Stimulated activated CD4-positive, alpha-beta T cell treated with anti-CD3 and anti-CD28 coated beads, Interleukin-12 subunit alpha, Interleukin-12 subunit beta, amount 100 ng/mL, for 24 hours (primary cell): ENCODE measurements around the gene DNAH8.
"Not testable (repeated sequence)": the region's sequence is repeated elsewhere in the genome, so short reads cannot be mapped to it uniquely, and the experiment has no call there.

Source experiments
- DNase-seq, 2 experiments: peaks; one replicate each; pipeline ENCODE4 v3.0.0-alpha.2; 2020; ENCODE audit warnings: low read depth in 2 of 2

Gene DNAH8

DNA sequence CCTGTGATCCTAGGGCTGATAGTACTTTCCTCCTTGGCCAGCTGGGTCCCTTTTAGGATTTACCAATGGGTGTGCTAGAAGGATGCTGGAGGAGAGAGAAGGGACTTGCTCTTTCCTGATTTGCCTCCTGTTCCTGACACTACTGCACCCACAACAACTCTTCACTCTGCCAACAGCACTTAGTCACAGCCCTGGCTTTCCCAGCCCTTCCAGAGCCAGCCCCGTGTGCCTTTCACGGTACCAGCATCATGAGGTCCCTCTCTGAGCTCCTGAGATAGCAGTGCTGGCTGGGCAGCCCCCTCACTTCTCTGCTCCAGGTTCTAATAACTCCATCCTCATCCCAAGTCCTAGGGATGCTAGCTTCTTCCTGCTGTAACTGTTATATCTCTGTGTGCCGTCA is 80.9 kb downstream of the DNAH8 start:
- DNase-seq: no peak

DNA sequence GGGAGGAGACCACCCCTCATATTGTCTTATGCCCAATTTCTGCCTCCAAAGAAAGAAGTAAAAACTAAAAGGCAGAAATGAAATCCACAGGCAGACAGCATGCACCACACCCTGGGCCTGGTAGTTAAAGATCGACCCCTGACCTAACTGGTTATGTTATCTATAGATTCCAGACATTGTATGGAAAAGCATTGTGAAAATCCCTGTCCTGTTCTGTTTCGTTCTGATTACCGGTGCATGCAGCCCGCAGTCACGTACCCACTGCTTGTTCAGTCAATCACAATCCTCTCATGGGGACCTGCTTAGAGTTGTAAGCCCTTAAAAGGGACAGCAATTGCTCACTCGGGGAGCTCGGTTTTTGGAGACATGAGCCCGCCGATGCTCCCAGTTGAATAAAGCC is 81.3 kb downstream of the DNAH8 start:
- DNase-seq: not testable (repeated sequence)

DNA sequence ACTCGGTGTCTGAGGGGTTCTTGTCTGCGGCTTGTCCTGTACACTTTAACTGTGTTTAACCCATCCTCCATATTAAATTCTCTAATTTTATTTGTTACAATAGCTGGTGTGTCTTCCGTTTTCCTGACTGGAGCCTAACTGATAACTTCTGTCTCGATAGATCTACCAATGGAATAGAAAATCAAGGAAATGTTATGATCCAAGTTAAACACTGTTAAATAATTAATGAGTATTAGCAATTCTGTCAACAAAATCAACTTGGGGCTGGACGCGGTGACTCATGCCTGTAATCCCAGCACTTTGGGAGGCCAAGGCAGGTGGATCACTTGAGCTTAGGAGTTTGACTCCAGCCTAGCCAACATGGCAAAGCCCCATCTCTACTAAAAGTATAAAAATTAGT is 81.7 kb downstream of the DNAH8 start:
- DNase-seq: no peak

DNA sequence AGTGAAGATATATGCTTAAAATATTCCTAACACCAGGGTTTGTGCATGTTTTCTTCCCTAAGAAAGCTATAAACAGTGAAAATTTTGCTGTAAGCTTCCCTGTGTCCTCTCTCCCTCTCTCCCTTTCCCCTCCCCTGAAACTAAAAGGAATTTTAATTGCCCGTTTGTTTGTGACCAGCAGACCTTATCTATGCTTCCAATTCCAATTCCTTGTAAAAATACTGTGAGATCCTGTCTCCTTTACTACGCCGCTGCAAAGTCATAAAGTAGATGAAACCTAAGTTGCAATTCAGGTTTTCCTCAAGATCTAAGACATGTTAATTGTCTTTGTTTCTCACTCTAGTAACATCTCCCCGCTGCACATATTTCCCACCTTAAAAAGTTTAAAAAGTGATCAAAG is 82.3 kb downstream of the DNAH8 start:
- DNase-seq: no peak

DNA sequence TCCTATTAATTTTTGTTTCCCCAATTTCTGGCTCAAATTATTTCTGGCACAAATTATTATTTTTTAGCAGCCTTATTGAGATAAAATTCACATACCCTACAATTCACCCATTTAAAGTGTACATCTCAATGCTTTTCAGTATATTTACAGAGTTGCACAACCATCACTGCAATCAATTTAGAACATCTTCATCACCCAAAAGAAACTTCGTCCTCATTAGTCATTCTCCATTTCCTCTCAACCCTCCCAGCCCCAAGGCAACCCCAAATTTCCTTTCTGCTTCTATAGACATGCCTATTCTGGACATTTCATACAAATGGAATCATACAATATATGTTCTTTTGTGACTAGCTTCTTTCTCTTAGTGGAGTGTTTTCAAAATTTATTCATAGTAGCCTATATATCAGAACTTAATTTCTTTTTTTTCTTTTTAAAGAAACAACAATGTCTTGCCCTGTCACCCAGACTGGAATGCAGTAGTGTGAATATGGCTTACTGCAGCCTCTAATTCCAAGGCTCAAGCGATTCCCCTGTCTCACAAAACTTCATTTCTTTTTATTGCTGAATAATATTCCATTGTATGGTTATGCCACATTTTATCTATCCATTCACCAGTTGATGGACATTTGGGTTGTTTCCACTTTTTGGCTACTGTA is 84.5 kb downstream of the DNAH8 start:
- DNase-seq: no peak

DNA sequence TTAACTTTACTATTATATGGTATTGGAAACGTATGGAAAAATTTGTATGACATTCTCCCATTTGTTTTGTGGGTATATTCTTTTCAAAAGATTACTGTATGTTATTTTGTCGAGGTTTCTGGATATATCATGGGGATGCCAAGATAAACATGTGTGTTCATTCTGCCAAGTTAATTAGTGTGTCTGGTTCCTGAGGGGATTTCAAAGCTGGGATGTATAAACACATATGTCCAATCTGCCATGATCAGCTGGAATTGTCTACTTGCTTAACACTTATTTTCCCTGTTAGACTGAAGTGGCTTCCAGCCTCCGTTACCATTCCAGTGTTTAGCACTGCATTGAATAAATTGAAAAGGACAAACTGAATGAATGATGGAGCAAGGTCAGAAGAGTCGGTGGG is 86.2 kb downstream of the DNAH8 start:
- DNase-seq: no peak

DNA sequence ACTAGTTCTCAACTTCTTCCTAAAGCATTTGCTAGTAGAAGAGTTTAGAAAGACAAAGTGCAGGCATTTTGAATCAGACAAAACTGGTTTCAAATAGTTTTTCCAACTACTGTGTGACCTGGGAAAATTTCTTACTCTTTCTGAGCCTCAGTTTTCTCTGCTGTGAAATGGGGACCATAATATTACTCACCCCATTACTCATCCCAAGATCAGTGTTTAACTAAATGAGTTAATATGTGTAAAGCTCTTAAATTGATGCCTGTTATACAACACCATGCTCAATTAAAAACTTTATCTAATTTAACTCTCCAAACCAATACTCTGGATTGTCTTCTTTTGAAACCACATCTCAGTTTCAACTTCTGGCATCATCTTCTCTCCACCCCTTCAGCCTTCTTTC is 87.4 kb downstream of the DNAH8 start:
- no peak for DNase-seq

DNA sequence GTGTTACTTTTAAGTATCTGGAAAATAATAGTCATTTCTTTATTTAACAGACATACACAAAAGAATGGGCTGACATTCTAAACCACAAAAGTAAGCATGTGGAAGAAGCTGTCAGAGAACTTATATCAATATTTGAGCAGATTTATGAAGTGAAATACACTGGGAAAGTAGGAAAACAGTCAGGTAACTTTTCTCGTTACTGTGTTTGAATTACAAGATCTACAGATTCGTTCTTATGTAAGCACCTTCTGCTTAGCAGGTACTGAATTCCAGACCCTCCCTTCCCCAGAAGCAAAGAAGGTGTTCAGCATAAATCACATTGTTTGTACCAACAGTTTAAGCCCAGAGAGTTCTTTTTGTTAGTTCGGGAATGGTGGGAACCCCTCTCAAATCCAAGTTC is 88.0 kb downstream of the DNAH8 start:
- no peak for DNase-seq

DNA sequence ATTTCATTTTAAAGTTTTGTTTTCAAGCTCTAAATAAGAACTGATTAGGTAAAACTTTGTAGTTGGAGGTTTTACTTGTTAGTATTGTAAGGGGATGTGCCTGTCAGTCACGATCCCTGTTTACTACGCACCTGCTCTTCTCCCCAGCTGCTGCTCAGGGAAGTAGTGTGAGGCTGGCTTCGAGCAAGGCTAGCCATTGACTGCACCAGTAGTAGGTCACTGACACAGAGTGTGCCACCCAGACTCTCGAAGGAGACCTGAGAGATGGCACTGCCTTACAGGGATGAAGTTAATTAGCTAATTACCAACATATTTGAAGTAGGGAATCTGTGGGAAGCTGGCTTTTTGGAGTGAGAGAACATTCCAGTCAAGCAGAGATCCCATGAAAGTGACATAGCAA is 89.2 kb downstream of the DNAH8 start:
- no peak for DNase-seq

DNA sequence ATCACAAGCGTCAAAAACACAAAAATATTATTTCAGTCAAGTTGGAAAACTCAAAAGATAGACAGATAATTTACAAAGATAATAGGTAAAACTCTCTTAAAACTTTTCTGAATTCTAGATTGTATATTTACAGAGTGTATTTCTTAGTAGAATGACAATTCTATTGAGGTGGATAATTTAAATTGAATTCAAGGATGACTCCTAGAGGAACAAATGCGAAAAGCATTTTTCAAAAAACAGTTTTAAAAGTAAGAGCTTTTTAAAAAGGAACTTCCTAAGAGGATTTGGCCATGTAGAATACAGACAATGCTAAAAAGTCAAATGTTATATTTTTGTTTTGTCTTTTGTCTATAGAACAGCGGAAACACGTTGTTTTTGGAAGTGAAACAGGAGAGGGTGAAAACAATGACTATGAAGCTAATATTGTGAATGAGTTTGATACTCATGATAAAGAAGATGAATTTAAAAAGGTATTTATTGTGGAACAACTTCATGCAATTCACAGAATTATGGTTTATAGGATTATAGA is 90.1 kb downstream of the DNAH8 start:
- no peak for DNase-seq

DNA sequence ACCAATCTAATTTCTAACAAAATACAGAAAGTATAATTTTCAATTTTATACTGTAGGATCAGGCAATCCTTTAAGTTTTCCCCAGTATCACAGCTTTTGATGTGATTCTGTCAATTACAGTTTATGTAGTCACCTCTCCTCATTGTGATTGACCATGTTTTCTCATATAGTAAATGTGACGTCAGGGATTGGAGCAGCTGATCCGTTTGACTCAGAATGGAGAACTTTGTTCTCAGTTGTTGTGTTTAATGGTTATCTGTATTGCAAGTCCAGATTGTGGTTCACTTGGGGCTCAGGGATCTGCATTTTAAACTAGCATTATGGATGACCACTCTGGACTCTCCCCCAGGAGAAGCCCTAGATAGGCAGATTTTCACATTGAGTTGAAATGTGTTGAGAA is 90.6 kb downstream of the DNAH8 start:
- no peak for DNase-seq

DNA sequence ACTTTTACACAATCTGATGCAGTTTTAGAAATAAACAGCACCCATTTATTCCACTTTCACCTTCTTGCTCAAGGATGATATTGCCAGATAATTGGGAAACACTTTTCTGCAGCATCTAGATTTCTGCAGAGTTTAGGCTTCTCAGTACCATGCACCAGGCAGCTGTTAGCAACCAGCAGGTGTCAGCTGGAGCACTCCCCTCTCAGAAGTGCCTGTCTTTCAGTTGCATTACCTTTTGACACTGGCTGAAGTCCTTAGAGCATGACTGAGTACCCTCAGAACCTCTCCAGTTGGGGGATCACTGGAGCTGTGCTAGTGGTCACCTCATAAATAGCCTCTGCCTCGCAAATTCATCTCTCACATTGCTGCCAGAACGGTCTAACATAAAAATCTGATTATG is 91.2 kb downstream of the DNAH8 start:
- no peak for DNase-seq

DNA sequence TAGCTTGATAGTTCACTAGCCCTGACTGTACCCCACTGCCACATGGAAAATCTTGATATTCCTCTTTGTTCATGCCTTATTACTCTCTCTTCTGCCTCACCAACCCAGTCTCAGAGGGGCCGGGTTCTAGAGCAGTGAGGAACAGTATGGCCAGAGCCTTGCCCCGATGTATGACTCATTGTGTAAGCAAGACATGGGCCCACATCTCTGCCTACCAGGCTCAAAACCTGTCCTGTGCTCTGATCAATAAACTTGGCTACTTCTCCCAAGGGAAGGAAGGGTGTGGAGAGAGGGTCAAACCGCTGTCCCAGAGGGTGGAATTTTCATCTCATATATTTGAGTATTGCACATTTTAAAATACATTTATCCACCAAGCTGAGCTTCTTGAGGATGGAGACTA is 91.7 kb downstream of the DNAH8 start:
- DNase-seq: no peak

DNA sequence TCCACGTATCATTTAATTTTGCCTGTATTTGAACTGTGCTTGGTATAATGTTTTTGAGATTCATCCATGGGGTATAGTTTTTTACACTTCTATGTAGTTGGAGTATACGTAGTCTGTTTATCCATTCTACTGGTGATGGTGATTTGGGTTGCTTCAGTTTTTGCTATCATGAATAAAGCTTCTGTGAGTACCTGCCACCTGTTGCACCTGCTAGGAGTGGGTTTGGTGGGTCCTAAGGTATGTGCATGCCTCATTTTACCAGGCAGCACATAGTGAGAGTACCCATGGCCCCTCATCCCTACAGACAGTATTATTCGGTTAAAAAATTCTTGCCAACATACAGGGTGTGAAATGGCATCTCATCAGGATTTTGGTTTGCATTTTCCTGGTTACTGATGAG is 92.9 kb downstream of the DNAH8 start:
- no peak for DNase-seq

DNA sequence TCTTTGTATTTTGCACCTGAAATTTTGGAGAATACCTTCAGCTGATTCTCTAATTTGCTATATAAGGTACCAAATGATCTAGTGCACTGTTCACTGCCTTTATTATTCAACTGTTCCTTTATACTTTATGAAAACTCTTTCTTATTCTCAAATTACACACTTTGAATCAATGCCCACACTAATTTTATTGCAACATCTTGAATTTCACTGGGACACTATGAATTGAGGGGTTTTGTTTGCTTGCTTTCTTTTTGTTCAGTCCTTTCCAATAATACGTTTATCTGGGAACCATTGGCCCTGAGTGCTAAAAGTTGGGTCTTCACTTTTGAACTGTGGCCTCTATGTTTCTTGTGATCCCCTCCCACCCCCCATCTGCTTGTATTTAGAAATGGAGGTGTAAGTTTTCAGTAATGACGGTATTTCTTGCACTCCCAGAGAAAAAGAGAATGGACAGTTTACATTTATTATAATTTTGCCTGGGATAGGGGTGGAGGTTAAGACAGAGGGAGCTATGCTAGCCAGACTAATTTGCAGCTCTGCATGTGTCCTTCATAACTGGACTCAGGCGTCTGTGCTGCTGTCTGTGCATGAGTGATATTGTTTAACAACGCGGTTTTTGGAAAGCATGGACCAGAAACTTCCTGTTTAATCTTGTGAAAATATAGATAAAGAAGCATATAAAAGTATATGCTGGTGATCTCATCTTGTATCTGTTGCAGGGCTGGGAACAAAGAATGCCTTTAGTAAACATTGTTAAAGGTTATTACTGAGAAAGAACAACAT is 98.1 kb downstream of the DNAH8 start:
- no peak for DNase-seq

DNA sequence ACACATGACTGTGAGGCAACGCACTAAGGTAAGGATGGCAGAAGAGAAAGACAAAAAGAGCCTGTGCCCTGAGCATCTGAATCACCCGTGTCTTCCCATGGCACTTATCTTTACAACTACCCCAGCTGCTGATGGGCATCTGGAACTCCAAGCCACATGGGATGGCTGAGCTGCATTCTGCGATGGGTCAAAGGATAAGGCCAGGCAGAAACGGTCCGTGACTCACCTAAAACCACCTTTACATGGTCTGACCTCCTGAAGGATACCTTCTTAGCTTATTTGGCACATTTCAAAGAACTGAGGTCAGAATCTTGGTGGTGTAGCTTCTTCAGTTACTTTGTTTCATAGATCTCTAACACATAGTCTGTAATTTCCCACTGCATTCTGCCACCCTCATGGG is 99.7 kb downstream of the DNAH8 start:
- DNase-seq: no peak

DNA sequence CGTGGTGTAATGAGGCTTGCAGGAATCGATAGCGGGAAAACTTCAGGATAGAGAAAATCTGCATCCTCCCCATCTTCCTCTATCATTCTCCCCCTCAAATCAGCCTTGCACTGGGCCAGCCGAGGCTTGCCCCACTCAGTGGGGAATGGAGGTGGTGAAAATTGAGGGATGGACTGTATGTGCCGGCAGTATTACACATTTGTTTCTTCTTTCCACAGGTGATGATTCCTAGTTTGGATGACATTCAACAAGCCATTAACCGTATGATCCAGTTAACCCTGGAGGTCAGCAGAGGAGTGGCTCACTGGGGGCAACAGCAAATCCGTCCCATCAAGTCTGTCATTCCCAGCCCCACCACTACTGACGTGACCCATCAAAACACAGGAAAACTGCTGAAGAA is 100.1 kb downstream of the DNAH8 start:
- no peak for DNase-seq

DNA sequence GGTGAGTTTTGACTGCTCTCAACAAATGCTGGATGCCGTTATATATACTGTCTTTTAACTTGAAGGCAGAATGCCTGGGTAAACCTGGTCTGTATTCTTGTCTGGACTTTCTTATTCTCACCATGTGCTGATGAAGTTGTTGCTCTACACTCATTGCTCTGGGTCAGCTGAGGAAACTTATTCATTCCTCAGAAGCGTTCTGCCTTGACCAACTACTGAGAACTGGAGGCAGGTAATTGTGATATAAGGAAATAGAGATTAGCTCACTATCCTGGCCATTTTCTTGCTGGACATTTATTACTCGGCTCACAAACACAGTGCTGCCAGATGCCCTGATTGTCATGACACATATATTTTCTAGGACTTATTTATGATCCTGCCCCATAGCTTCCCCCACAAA is 103.6 kb downstream of the DNAH8 start:
- DNase-seq: no peak

DNA sequence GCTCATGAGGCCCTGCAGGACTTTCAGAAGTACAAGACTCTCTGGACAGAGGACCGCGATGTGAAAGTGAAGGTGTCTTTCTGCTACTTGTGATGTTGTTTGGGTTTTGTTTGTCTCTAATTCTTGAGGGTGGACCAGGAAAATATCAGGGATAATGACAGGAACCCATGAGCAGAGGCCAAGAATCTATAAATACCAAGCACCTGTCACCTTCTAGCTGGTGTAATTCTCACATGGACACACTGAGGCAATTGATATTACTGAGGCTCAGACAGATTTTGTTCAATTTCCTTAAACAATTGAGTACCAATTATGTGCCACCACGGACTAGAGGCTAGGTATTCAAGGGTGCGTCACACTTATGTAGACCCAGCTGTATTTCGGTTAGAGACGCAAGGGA is 107.9 kb downstream of the DNAH8 start:
- no peak for DNase-seq

DNA sequence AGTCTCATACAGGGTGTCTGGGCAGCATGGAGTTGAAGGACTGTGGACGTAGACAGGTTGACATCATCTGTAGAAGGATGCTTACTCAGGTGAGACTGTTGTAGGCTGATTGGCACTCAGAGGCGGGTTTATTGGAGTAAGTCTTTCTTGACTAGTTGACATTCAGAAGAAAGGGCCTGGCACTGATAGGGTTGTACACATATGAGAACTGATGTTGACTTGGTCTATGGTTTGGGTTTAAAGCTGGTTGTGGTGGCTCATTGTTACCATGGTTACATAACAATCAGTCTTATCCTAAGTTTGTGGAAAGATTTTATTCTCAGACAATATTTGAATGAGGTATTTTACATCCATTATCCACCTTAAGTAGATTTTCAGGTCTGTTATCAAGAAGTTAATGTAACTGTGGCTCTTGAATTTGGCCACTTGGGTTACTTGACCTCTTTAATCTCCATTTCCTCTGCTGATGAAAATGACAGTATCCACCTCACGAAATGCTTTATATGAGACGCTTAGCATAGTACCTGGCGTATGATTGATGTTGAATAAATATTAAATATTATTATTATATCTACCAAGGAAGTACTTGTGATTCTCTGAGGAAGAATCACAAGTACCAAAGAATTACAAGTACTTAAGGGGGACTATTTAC is 109.3 kb downstream of the DNAH8 start:
- DNase-seq: no peak

DNA sequence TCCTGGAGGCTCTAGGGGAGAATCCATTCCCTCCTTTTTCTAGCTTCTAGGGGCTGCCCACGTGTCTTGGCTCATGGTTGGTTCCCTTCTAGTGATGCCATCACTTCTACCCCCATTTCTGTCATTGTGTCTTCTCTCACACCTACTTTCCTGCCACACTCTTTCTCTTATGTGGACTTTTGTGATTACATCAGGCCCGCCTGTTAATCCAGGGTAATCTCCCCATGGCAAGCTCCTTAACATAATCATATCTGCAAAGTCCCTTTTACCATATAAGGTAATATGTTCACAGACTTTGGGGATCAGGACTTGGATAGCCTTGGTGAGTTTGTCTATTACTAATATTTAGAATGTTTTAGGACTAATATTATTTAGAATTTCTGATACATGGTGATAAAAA is 111.9 kb downstream of the DNAH8 start:
- DNase-seq: no peak

DNA sequence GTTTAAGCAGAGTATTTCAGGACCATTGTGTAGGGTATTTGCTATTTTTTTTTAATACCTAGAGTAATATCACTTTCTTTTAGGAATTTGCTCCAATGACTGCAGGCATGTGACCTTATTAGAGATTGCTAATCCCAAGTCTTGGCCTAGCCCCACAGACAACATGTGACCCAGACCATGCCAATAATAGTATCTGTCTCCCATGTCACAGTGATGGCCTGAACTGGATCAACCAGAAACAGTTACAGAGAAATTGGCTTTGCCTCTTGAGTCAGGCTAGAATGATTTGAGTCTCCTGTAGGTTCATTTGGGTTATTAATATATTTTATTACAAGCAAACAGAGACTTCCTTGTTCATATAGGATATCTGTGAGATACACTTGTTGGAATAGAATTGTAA is 116.8 kb downstream of the DNAH8 start:
- no peak for DNase-seq

DNA sequence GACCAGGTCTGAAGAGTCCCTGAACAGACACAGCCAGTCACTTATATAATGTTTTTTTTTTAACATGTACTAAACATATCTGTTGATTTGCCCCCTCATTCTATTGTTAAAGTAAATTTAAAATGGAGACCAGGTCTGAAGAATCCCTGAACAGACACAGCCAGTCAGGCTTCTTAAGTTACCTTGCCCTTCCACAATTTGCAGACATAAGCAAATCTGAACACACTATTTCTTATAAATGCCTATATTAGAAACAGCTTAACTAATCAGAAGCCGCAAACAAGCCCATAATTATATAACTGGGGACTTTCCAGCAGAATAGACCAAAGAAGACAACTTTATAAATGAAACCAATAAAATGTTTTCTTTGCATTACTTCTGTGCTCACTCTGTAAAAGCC is 118.2 kb downstream of the DNAH8 start:
- DNase-seq: no peak
